Calu3 (cell line): ENCODE data around the gene KLF18. TPM values are rescaled to one million over a fixed set of nuclear protein-coding genes. Genes with fewer than 3 reads are reported as not detected.

Source experiments
- BruUV-seq: library from RNA; stranded (reverse); fragments of 400-500 nt; replicated peaks from 2 replicates; lab custom pipeline; 2021; lab: Mats Ljungman, UMichigan
- CTCF ChIA-PET: fragments of 300-600 bp; sonication (Branson Sonifier 250); formaldehyde crosslinking; loops from one replicate; lab custom pipeline; 2022; ENCODE audit warnings: antibody characterized with exemption; lab: Charles Lee
- DNase-seq: peaks from one replicate; pipeline ENCODE4 v3.0.0; 2022
- H3K27ac Mint-ChIP-seq: one replicate; pipeline ENCODE4 v1.8.0; 2022; ENCODE audit warnings: mixed read lengths; ENCODE audit not compliant: unreplicated experiment
- H3K27me3 Mint-ChIP-seq: one replicate; pipeline ENCODE4 v1.8.0; 2022; ENCODE audit warnings: mixed read lengths; ENCODE audit not compliant: unreplicated experiment
- H3K36me3 Mint-ChIP-seq: one replicate; pipeline ENCODE4 v1.8.0; 2022; ENCODE audit warnings: mild to moderate bottlenecking, moderate library complexity, mixed read lengths; ENCODE audit not compliant: insufficient read depth, unreplicated experiment
- H3K4me1 Mint-ChIP-seq: one replicate; pipeline ENCODE4 v1.8.0; 2022; ENCODE audit warnings: mild to moderate bottlenecking, low read depth, mixed read lengths; ENCODE audit not compliant: unreplicated experiment
- H3K4me3 Mint-ChIP-seq: one replicate; pipeline ENCODE4 v1.8.0; 2022; ENCODE audit warnings: mild to moderate bottlenecking, low read depth, moderate library complexity, mixed read lengths; ENCODE audit not compliant: unreplicated experiment
- H3K9me3 Mint-ChIP-seq: one replicate; pipeline ENCODE4 v1.8.0; 2022; ENCODE audit warnings: low read depth, mixed read lengths; ENCODE audit not compliant: unreplicated experiment
- CTCF ChIP-seq: fragments of 200-600 bp; IDR thresholded peaks from one replicate; pipeline ENCODE4 v1.8.0; 2022; ENCODE audit warnings: antibody characterized with exemption; ENCODE audit not compliant: unreplicated experiment
- intact Hi-C: fragments of 100-400 bp; cut with micrococcal nuclease; formaldehyde crosslinking; loops from one replicate; pipeline ENCODE4 v1.10.0; 2022; ENCODE audit not compliant: unreplicated experiment
- total RNA-seq: library from RNA; stranded (reverse); gene quantifications from 2 replicates; pipeline ENCODE4 v1.2.3, GENCODE V29; 2022

KLF18 gene
- total RNA-seq, 1 experiment from 2014 or later, result not detected

- Mint-ChIP-seq H3K36me3 (no peaks in the 10 kb centered on the region), H3K9me3 (no peaks in the 10 kb centered on the region), H3K27me3 (peaks cover 23% of the 10 kb centered on the region), H3K4me3 (no peak overlapping the region), H3K4me1 (no peaks in the 10 kb centered on the region), H3K27ac (no peak overlapping the region)
- no TSS peak for BruUV-seq
- CTCF ChIA-PET, result interaction anchor here (0.6 kb wide), 1 partner anchor 158 kb away, joined by 3 read pairs; no protein-coding TSS in a partner anchor
- TF ChIP-seq CTCF, result no peak
- intact Hi-C loops, result no loop called here
- no peak for DNase-seq
Observed at GRCh38 chr1:44113095-44113609, 28.3 kb downstream of the KLF18 start.

- peaks cover 23% of the 10 kb centered on the region for H3K27me3 Mint-ChIP-seq
- CTCF ChIA-PET, result interaction anchor here (0.6 kb wide), 1 partner anchor 157 kb away, joined by 3 read pairs; no protein-coding TSS in a partner anchor
- DNase-seq, result no peak
- no peak overlapping the region for H3K27ac Mint-ChIP-seq
- H3K9me3 Mint-ChIP-seq, result no peaks in the 10 kb centered on the region
- no peak overlapping the region for H3K4me3 Mint-ChIP-seq
- no peaks in the 10 kb centered on the region for H3K36me3 Mint-ChIP-seq
- intact Hi-C loops, result no loop called here
- BruUV-seq, result no TSS peak
- no peaks in the 10 kb centered on the region for H3K4me1 Mint-ChIP-seq
- no peak for TF ChIP-seq CTCF
Observed at GRCh38 chr1:44112486-44112885, 28.9 kb downstream of the KLF18 start.

GRCh38 chr1:44111861-44112260 lies 29.6 kb downstream of the KLF18 start:
- no peaks in the 10 kb centered on the region for H3K9me3 Mint-ChIP-seq
- H3K27me3 Mint-ChIP-seq, result peaks cover 29% of the 10 kb centered on the region
- CTCF ChIA-PET, result interaction anchor here (0.6 kb wide), 1 partner anchor 374 kb away, joined by 4 read pairs; no protein-coding TSS in a partner anchor
- no peak for TF ChIP-seq CTCF
- no peak overlapping the region for H3K27ac Mint-ChIP-seq
- no peak for DNase-seq
- no peaks in the 10 kb centered on the region for H3K36me3 Mint-ChIP-seq
- H3K4me3 Mint-ChIP-seq, result no peak overlapping the region
- intact Hi-C loops, result no loop called here
- BruUV-seq, result no TSS peak
- H3K4me1 Mint-ChIP-seq, result no peaks in the 10 kb centered on the region

GRCh38 chr1:44110916-44111315 lies 30.5 kb downstream of the KLF18 start:
- BruUV-seq, result no TSS peak
- H3K36me3 Mint-ChIP-seq, result no peaks in the 10 kb centered on the region
- CTCF ChIA-PET, result interaction anchor here (0.6 kb wide), 3 partner anchors 405 to 1609 kb away, joined by 3 to 5 read pairs (median 3); no protein-coding TSS in a partner anchor

More at GRCh38 chr1:44110916-44111315, 30.5 kb downstream of the KLF18 start:
- no peak overlapping the region for H3K4me3 Mint-ChIP-seq
- intact Hi-C loops, result no loop called here
- H3K4me1 Mint-ChIP-seq, result no peaks in the 10 kb centered on the region
- no peak overlapping the region for H3K27ac Mint-ChIP-seq
- no peaks in the 10 kb centered on the region for H3K9me3 Mint-ChIP-seq
- TF ChIP-seq CTCF, result no peak
- H3K27me3 Mint-ChIP-seq, result peaks cover 39% of the 10 kb centered on the region
- DNase-seq, result no peak
